ENCODE results near the gene KLHDC4.

DNA sequence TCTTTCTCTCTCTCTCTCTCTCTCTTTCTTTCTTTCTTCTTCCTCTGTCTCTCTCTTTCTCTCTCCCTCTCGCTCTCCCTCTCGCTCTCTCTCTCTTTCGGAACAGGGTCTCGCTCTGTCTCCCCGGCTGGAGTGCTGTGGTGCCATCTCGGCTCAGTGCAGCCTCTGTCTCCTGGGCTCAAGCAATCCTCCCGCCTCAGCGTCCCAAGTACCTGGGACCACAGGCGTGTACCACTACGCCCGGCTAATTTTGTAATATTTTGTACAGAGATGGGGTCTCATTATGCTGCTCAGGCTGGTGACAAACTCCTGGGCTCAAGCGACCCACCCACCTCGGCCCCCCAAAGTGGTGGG lies 12.7 kb upstream of the KLHDC4 start:
- TF ChIP-seq ZNF384 (IDR thresholded peaks at IDR 0.05; ENCODE audit: low read depth, low read length) (no peak), IRF2 (CRISPR knock-in tag; IDR thresholded peaks at IDR 0.05) (no peak)
